Keratinocyte (primary cell): ENCODE measurements around the gene ATP1A2. TPM values are rescaled to one million over a fixed set of nuclear protein-coding genes. Genes with fewer than 3 reads are reported as not detected.

Source experiments
- DNase-seq: peaks from one replicate; pipeline ENCODE4 v3.0.0-alpha.2; 2011; ENCODE audit warnings: low read depth, missing footprints, low spot score
- FAIRE-seq: peaks from 2 replicates; lab custom pipeline; 2011; peaks lifted over from hg19 to GRCh38; lab: Jason Lieb, UNC
- H2AFZ ChIP-seq: 2 replicates; pipeline ENCODE4 v1.6.0; 2012; ENCODE audit warnings: low read length, control low read depth, inconsistent platforms; ENCODE audit not compliant: control insufficient read depth
- H3K27ac ChIP-seq: 2 replicates; pipeline ENCODE4 v1.5.1; 2011; ENCODE audit warnings: low read length; ENCODE audit not compliant: control insufficient read depth, insufficient read depth
- H3K27me3 ChIP-seq: 3 replicates; pipeline ENCODE4 v1.6.0; 2011; ENCODE audit warnings: low read length; ENCODE audit not compliant: control insufficient read depth, insufficient read depth; ENCODE audit errors: extremely low read depth
- H3K36me3 ChIP-seq, 2 experiments: 2 replicates in 1 of 2; 3 replicates in 1 of 2; pipeline ENCODE4 v1.5.1; 2011; ENCODE audit warnings: low read length in 2 of 2, mild to moderate bottlenecking in 1 of 2; ENCODE audit not compliant: control insufficient read depth in 2 of 2, insufficient read depth in 2 of 2; ENCODE audit errors: extremely low read depth in 1 of 2
- H3K4me1 ChIP-seq: 3 replicates; pipeline ENCODE4 v1.5.1; 2011; ENCODE audit warnings: low read length; ENCODE audit not compliant: control insufficient read depth, insufficient read depth; ENCODE audit errors: extremely low read depth
- H3K4me2 ChIP-seq: 3 replicates; pipeline ENCODE4 v1.6.0; 2011; ENCODE audit warnings: low read depth, low read length; ENCODE audit not compliant: control insufficient read depth, insufficient read depth; ENCODE audit errors: extremely low read depth
- H3K4me3 ChIP-seq, 3 experiments: fragments of 200-600 bp in 1 of 3; sonication (generic) in 1 of 3; 2 replicates in 2 of 3; 3 replicates in 1 of 3; pipeline ENCODE4 v1.5.1; 2011 to 2016; ENCODE audit warnings: low read length in 3 of 3, mild to moderate bottlenecking in 3 of 3, control low read depth in 2 of 3, inconsistent platforms in 1 of 3, low read depth in 1 of 3, mixed read lengths in 1 of 3, mixed run types in 1 of 3, moderate library complexity in 1 of 3; ENCODE audit not compliant: control insufficient read depth in 2 of 3, insufficient read depth in 2 of 3; ENCODE audit errors: extremely low read depth in 1 of 3
- H3K79me2 ChIP-seq: 2 replicates; pipeline ENCODE4 v1.6.0; 2012; ENCODE audit warnings: low read length; ENCODE audit not compliant: control insufficient read depth, insufficient read depth
- H3K9ac ChIP-seq: 3 replicates; pipeline ENCODE4 v1.6.0; 2011; ENCODE audit warnings: low read length; ENCODE audit not compliant: control insufficient read depth, insufficient read depth; ENCODE audit errors: extremely low read depth
- H3K9me1 ChIP-seq: 3 replicates; pipeline ENCODE4 v1.6.0; 2011; ENCODE audit warnings: low read length; ENCODE audit not compliant: control insufficient read depth, insufficient read depth; ENCODE audit errors: extremely low read depth
- H3K9me3 ChIP-seq: 2 replicates; pipeline ENCODE4 v1.5.1; 2012; ENCODE audit warnings: low read depth, low read length; ENCODE audit not compliant: control insufficient read depth
- H4K20me1 ChIP-seq: 3 replicates; pipeline ENCODE4 v1.6.0; 2011; ENCODE audit warnings: low read length; ENCODE audit not compliant: control insufficient read depth, insufficient read depth; ENCODE audit errors: extremely low read depth
- CTCF ChIP-seq, 3 experiments: IDR thresholded peaks in 1 of 3; conservative IDR thresholded peaks in 1 of 3; optimal IDR thresholded peaks in 1 of 3; 2 replicates in 2 of 3; 3 replicates in 1 of 3; pipeline versions ENCODE3 to v1.5.1; 2011; ENCODE audit warnings: low read length in 3 of 3, mild to moderate bottlenecking in 3 of 3, moderate library complexity in 2 of 3, control low read depth in 1 of 3, inconsistent platforms in 1 of 3; ENCODE audit not compliant: insufficient read depth in 2 of 3; ENCODE audit errors: extremely low read depth in 1 of 3
- EZH2 ChIP-seq: IDR thresholded peaks from one replicate; pipeline ENCODE4 v1.6.1; 2012; ENCODE audit warnings: inconsistent platforms, mild to moderate bottlenecking, low read length, moderate library complexity
- dilution Hi-C: fragments of 300-500 bp; cut with MboI; formaldehyde crosslinking; loops from one replicate; pipeline ENCODE4 v1.7.0; 2020; ENCODE audit warnings: low sequenced_read_pairs; ENCODE audit not compliant: extremely low pct_ligation_motif_present
- polyA plus RNA-seq, 5 experiments: library from polyadenylated mRNA; depleted of rRNA in 3 of 5; stranded (reverse) in 3 of 5; stranded (forward) in 1 of 5; unstranded in 1 of 5; fragments of >200 nt; gene quantifications; 1 replicate in 1 of 5; 2 replicates in 3 of 5; 3 replicates in 1 of 5; pipeline versions ENCODE4 v1.2.1 to v1.2.3, GENCODE V29; 2011 to 2012; ENCODE audit warnings: missing spikeins in 2 of 5, low read depth in 1 of 5, low replicate concordance in 1 of 5

ATP1A2 gene
- polyA plus RNA-seq, 1 donor (not counting 4 experiments of a cell fraction or from before 2014, with no cell fraction given) = not detected

- dilution Hi-C loops = no loop called here
- H3K4me1 ChIP-seq = peaks cover 5% of the 10 kb centered on the region
- no peak overlapping the region for H3K4me2 ChIP-seq
Observed at GRCh38 chr1:160080381-160081100, 35.0 kb upstream of the ATP1A2 start.

GRCh38 chr1:160081261-160081936 lies 34.2 kb upstream of the ATP1A2 start, which contains the start of gene KCNJ9:
KCNJ9 (plus strand) TSS chr1:160081538; CDS start chr1:160084031, 2,493 bp downstream.
- no peak within 1 kb of the TSS for H3K27ac ChIP-seq
- peaks cover 37% of the 10 kb centered on the region for H3K27me3 ChIP-seq
- FAIRE-seq (no peak), DNase-seq (no peak)
- no peak within 1 kb of the TSS for H3K9ac ChIP-seq
- dilution Hi-C loops = no loop called here
- H3K79me2 ChIP-seq = no peaks in the 10 kb centered on the region
- H3K9me1 ChIP-seq = no peaks in the 10 kb centered on the region
- H3K4me3 ChIP-seq = no peak within 1 kb of the TSS
- no peaks in the 10 kb centered on the region for H3K9me3 ChIP-seq
- H4K20me1 ChIP-seq = no peaks in the 10 kb centered on the region
- no peaks in the 10 kb centered on the region for H3K36me3 ChIP-seq
- H2AFZ ChIP-seq = no peak within 1 kb of the TSS
- no peak for TF ChIP-seq EZH2
- no peak for TF ChIP-seq CTCF (optimal IDR thresholded peaks at IDR 0.05 in 1 of 3, IDR thresholded peaks at IDR 0.05 in 1 of 3, conservative IDR thresholded peaks at IDR 0.05 in 1 of 3; ENCODE audit: extremely low read depth in 1 of 3, insufficient read depth in 2 of 3, low read length in 3 of 3)
- peaks cover 5% of the 10 kb centered on the region for H3K4me1 ChIP-seq
- H3K4me2 ChIP-seq = no peak within 1 kb of the TSS

More at GRCh38 chr1:160080381-160081100, 35.0 kb upstream of the ATP1A2 start:
- H3K9me1 ChIP-seq = no peaks in the 10 kb centered on the region
- DNase-seq = no peak
- no peaks in the 10 kb centered on the region for H4K20me1 ChIP-seq
- H3K36me3 ChIP-seq = no peaks in the 10 kb centered on the region
- FAIRE-seq = no peak
- no peak overlapping the region for H3K27ac ChIP-seq
- TF ChIP-seq CTCF (optimal IDR thresholded peaks at IDR 0.05 in 1 of 3, IDR thresholded peaks at IDR 0.05 in 1 of 3, conservative IDR thresholded peaks at IDR 0.05 in 1 of 3; ENCODE audit: extremely low read depth in 1 of 3, insufficient read depth in 2 of 3, low read length in 3 of 3) = no peak
- H3K9ac ChIP-seq = no peak overlapping the region
- H3K4me3 ChIP-seq = no peak overlapping the region
- no peak overlapping the region for H2AFZ ChIP-seq
- no peaks in the 10 kb centered on the region for H3K79me2 ChIP-seq
- H3K27me3 ChIP-seq = peaks cover 37% of the 10 kb centered on the region
- no peaks in the 10 kb centered on the region for H3K9me3 ChIP-seq
